HCT116 (cell line): ENCODE measurements around the gene HECW1. TPM values are rescaled to one million over a fixed set of nuclear protein-coding genes. Genes with fewer than 3 reads are reported as not detected.
"Not testable (repeated sequence)": the region's sequence is repeated elsewhere in the genome, so short reads cannot be mapped to it uniquely, and the experiment has no call there.

ENCODE experiments used
- ATAC-seq: fragments of 200-7000 bp; cut with Tn5 transposase; 2 replicates; pipeline ENCODE4 v1.9.1; 2020; ENCODE audit warnings: mild to moderate bottlenecking, moderate library complexity
- BruUV-seq: library from RNA; stranded (reverse); fragments of 400-500 nt; replicated peaks from 2 replicates; lab custom pipeline; 2021; lab: Mats Ljungman, UMichigan
- CTCF ChIA-PET: fragments of 300-600 bp; sonication (Branson Sonifier 250); formaldehyde crosslinking; loops from one replicate; lab custom pipeline; 2021; ENCODE audit warnings: antibody characterized with exemption; lab: Charles Lee
- POLR2A ChIA-PET: fragments of 300-600, 350-600 bp; sonication (Branson Sonifier 250); formaldehyde crosslinking; loops from one replicate; lab custom pipeline; 2021; ENCODE audit warnings: antibody characterized with exemption; lab: Charles Lee
- RAD21 ChIA-PET, 2 experiments: fragments of 300-600 bp; sonication (Branson Sonifier 250); formaldehyde crosslinking; loops; one replicate each; lab custom pipeline; 2023; ENCODE audit warnings: low total read pairs in 2 of 2; ENCODE audit not compliant: uncharacterized antibody in 2 of 2, unreplicated experiment in 2 of 2, low non-redundant PET in 1 of 2; lab: Charles Lee
- DNase-seq: peaks from one replicate; pipeline ENCODE4 v3.0.0-alpha.2; 2010; ENCODE audit warnings: low read depth, low spot score
- H2AFZ ChIP-seq: fragments of 200-600 bp; shearing (Covaris generic), sonication (generic); 2 replicates; pipeline ENCODE4 v1.6.1; 2017; ENCODE audit warnings: low read depth, mixed run types, mixed read lengths, antibody characterized with exemption, low read length; ENCODE audit not compliant: poor library complexity, severe bottlenecking
- H3K27ac ChIP-seq: 2 replicates; pipeline ENCODE4 v1.5.1; 2012; ENCODE audit warnings: low read depth, low read length
- H3K27me3 ChIP-seq: fragments of 200-600 bp; sonication (generic); 2 replicates; pipeline ENCODE4 v1.6.1; 2016; ENCODE audit warnings: mixed run types, low read length, mixed read lengths; ENCODE audit not compliant: insufficient read depth
- H3K36me3 ChIP-seq, 2 experiments: fragments of 200-500 bp in 1 of 2; fragments of 200-600 bp in 1 of 2; sonication (Bioruptor generic) in 1 of 2; sonication (generic) in 1 of 2; 2 replicates each; pipeline versions ENCODE4 v1.5.1 to v1.6.1; 2014 to 2016; ENCODE audit warnings: low read length in 2 of 2, inconsistent platforms in 1 of 2, mixed read lengths in 1 of 2, mixed run types in 1 of 2; ENCODE audit not compliant: insufficient read depth in 2 of 2, control insufficient read depth in 1 of 2
- H3K4me1 ChIP-seq, 2 experiments: fragments of 200-600 bp in 1 of 2; sonication (generic) in 1 of 2; 2 replicates each; pipeline versions ENCODE4 v1.5.1 to v1.6.1; 2012 to 2017; ENCODE audit warnings: low read length in 2 of 2, inconsistent platforms in 1 of 2, mild to moderate bottlenecking in 1 of 2, mixed read lengths in 1 of 2, mixed run types in 1 of 2, moderate library complexity in 1 of 2; ENCODE audit not compliant: insufficient read depth in 2 of 2, control insufficient read depth in 1 of 2
- H3K4me2 ChIP-seq: fragments of 200-600 bp; sonication (generic); 2 replicates; pipeline ENCODE4 v1.6.1; 2017; ENCODE audit warnings: mixed run types, low read length, mixed read lengths
- H3K4me3 ChIP-seq, 2 experiments: fragments of 200-600 bp in 1 of 2; sonication (generic) in 1 of 2; replicated peaks in 1 of 2; 2 replicates each; pipeline ENCODE4 v1.5.1; 2011 to 2016; ENCODE audit warnings: low read length in 2 of 2, control low read depth in 1 of 2, low read depth in 1 of 2, mild to moderate bottlenecking in 1 of 2, mixed read lengths in 1 of 2, mixed run types in 1 of 2
- H3K79me2 ChIP-seq: fragments of 200-600 bp; sonication (generic); 2 replicates; pipeline ENCODE4 v1.6.1; 2017; ENCODE audit warnings: mild to moderate bottlenecking, mixed run types, low read length, moderate library complexity, mixed read lengths; ENCODE audit not compliant: insufficient read depth
- H3K9ac ChIP-seq: fragments of 200-600 bp; sonication (generic); 2 replicates; pipeline ENCODE4 v1.6.1; 2016; ENCODE audit warnings: low read length, mixed read lengths
- H3K9me2 ChIP-seq: fragments of 200-600 bp; sonication (generic), shearing (Covaris generic); 2 replicates; pipeline ENCODE4 v1.6.1; 2017; ENCODE audit warnings: mixed run types, mild to moderate bottlenecking, moderate library complexity; ENCODE audit not compliant: insufficient read depth
- H3K9me3 ChIP-seq, 2 experiments: fragments of 200-500 bp in 1 of 2; fragments of 200-600 bp in 1 of 2; sonication (Bioruptor generic) in 1 of 2; sonication (generic) in 1 of 2; 2 replicates each; pipeline ENCODE4 v1.6.1; 2014 to 2017; ENCODE audit warnings: low read length in 2 of 2, mixed read lengths in 2 of 2, inconsistent platforms in 1 of 2, low read depth in 1 of 2, mild to moderate bottlenecking in 1 of 2, mixed run types in 1 of 2, moderate library complexity in 1 of 2; ENCODE audit not compliant: control insufficient read depth in 1 of 2, insufficient read depth in 1 of 2
- H4K20me1 ChIP-seq: fragments of 200-600 bp; sonication (generic), shearing (Covaris generic); 2 replicates; pipeline ENCODE4 v1.6.1; 2017; ENCODE audit warnings: mixed run types, mild to moderate bottlenecking, moderate library complexity; ENCODE audit not compliant: insufficient read depth
- ATF3 ChIP-seq: IDR thresholded peaks from 2 replicates; pipeline ENCODE4 v1.6.1; 2012
- CEBPB ChIP-seq: IDR thresholded peaks from 2 replicates; pipeline ENCODE4 v1.6.1; 2012; ENCODE audit warnings: low read depth
- EZH2 ChIP-seq: fragments of 200-600 bp; sonication (generic); IDR thresholded peaks from 2 replicates; pipeline ENCODE4 v1.6.1; 2017; ENCODE audit warnings: antibody characterized with exemption, mixed run types
- EZH2phosphoT487 ChIP-seq: fragments of 200-600 bp; IDR thresholded peaks from 2 replicates; pipeline ENCODE4 v1.6.1; 2018; ENCODE audit warnings: antibody characterized with exemption, borderline replicate concordance
- POLR2A ChIP-seq: IDR thresholded peaks from 2 replicates; pipeline ENCODE4 v1.7.0; 2011; ENCODE audit warnings: borderline replicate concordance; ENCODE audit not compliant: insufficient read depth, insufficient read length; ENCODE audit errors: extremely low read depth
- POLR2AphosphoS5 ChIP-seq: IDR thresholded peaks from 2 replicates; pipeline ENCODE4 v1.6.1; 2011; ENCODE audit warnings: mild to moderate bottlenecking, low read depth, low read length, moderate library complexity
- RAD21 ChIP-seq: IDR thresholded peaks from 2 replicates; pipeline ENCODE4 v1.6.1; 2012; ENCODE audit warnings: low read depth, mild to moderate bottlenecking
- SIN3A ChIP-seq: IDR thresholded peaks from 2 replicates; pipeline ENCODE4 v1.6.1; 2012; ENCODE audit warnings: low read depth
- SP1 ChIP-seq: IDR thresholded peaks from 2 replicates; pipeline ENCODE4 v1.6.1; 2012; ENCODE audit warnings: low read depth
- TCF7L2 ChIP-seq: IDR thresholded peaks from 2 replicates; pipeline ENCODE4 v1.7.0; 2011; ENCODE audit warnings: borderline replicate concordance, inconsistent platforms; ENCODE audit not compliant: insufficient read depth, insufficient read length; ENCODE audit errors: extremely low read depth
- YY1 ChIP-seq: IDR thresholded peaks from 2 replicates; pipeline ENCODE4 v1.6.1; 2011; ENCODE audit warnings: low read length, low read depth, moderate library complexity, mild to moderate bottlenecking; ENCODE audit not compliant: insufficient replicate concordance; ENCODE audit errors: extremely low read depth
- ZFX ChIP-seq: fragments of 450-650 bp; IDR thresholded peaks from 2 replicates; pipeline ENCODE4 v1.6.1; 2017
- ZNF274 ChIP-seq: fragments of 200-500 bp; sonication (Bioruptor generic); IDR thresholded peaks from 2 replicates; pipeline ENCODE4 v1.6.1; 2014; ENCODE audit warnings: mild to moderate bottlenecking, low read depth, low read length, inconsistent platforms
- intact Hi-C: fragments of 100-400 bp; cut with micrococcal nuclease; formaldehyde crosslinking; loops from 2 replicates; pipeline ENCODE4 v1.10.0; 2022
- total RNA-seq: library from RNA; stranded (reverse); gene quantifications from one replicate; pipeline ENCODE4 v1.2.1, GENCODE V29; 2021; ENCODE audit not compliant: unreplicated experiment
- TF ChIP-seq, protein P1 (sequence below): IDR thresholded peaks from 2 replicates; pipeline ENCODE4 v1.6.1; 2012; ENCODE audit warnings: low read depth
- TF ChIP-seq, protein P2 (sequence below): IDR thresholded peaks from 2 replicates; pipeline ENCODE4 v1.6.1; 2011; ENCODE audit warnings: mild to moderate bottlenecking, low read length, moderate library complexity; ENCODE audit not compliant: insufficient replicate concordance; ENCODE audit errors: extremely low read depth

The HECW1 gene
- total RNA-seq, 1 experiment from 2014 or later = 5.6 TPM

DNA sequence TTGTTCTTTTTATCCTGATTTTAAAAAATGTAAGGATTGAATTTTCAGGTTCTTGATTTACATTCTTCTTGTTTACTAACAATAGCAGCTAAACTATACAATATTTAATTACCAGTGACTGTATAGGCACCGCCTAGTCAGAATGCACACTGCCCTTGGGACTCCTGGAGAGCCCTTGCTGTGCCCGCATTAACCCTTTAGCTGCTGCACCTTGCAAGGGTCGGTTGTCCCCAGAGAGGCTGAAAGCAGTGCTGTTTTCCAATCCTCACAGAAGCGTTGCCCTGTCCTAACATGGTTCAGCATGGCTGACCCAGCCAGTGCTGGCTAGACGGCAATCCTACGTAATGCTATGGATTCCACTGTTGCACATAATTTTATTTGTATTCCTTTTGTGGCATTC lies 102.6 kb downstream of the HECW1 start (continued):
- TF ChIP-seq, protein P1, sequence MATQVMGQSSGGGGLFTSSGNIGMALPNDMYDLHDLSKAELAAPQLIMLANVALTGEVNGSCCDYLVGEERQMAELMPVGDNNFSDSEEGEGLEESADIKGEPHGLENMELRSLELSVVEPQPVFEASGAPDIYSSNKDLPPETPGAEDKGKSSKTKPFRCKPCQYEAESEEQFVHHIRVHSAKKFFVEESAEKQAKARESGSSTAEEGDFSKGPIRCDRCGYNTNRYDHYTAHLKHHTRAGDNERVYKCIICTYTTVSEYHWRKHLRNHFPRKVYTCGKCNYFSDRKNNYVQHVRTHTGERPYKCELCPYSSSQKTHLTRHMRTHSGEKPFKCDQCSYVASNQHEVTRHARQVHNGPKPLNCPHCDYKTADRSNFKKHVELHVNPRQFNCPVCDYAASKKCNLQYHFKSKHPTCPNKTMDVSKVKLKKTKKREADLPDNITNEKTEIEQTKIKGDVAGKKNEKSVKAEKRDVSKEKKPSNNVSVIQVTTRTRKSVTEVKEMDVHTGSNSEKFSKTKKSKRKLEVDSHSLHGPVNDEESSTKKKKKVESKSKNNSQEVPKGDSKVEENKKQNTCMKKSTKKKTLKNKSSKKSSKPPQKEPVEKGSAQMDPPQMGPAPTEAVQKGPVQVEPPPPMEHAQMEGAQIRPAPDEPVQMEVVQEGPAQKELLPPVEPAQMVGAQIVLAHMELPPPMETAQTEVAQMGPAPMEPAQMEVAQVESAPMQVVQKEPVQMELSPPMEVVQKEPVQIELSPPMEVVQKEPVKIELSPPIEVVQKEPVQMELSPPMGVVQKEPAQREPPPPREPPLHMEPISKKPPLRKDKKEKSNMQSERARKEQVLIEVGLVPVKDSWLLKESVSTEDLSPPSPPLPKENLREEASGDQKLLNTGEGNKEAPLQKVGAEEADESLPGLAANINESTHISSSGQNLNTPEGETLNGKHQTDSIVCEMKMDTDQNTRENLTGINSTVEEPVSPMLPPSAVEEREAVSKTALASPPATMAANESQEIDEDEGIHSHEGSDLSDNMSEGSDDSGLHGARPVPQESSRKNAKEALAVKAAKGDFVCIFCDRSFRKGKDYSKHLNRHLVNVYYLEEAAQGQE = no peak
- TF ChIP-seq RAD21 (no peak), ZFX (no peak), ATF3 (no peak)

- Histone ChIP-seq H3K27ac (no peak overlapping the region), H2AFZ (no peak overlapping the region), H3K79me2 (no peaks in the 10 kb centered on the region), H3K9me2 (no peaks in the 10 kb centered on the region), H3K9ac (no peak overlapping the region), H3K36me3 (no peaks in the 10 kb centered on the region), H3K4me3 (no peak overlapping the region), H3K4me1 (peaks cover 0 to 6% of the 10 kb centered on the region in 2 experiments; a peak in 1 of 4 replicates), H4K20me1 (no peaks in the 10 kb centered on the region), H3K27me3 (no peaks in the 10 kb centered on the region), H3K4me2 (no peak overlapping the region), H3K9me3 (no peaks in the 10 kb centered on the region)
- TF ChIP-seq SP1 (no peak), TCF7L2 (no peak), SIN3A (no peak), POLR2AphosphoS5 (no peak), ZNF274 (no peak), YY1 (no peak), CEBPB (no peak), EZH2 (no peak), EZH2phosphoT487 (no peak), POLR2A (no peak)
- TF ChIP-seq, protein P2, sequence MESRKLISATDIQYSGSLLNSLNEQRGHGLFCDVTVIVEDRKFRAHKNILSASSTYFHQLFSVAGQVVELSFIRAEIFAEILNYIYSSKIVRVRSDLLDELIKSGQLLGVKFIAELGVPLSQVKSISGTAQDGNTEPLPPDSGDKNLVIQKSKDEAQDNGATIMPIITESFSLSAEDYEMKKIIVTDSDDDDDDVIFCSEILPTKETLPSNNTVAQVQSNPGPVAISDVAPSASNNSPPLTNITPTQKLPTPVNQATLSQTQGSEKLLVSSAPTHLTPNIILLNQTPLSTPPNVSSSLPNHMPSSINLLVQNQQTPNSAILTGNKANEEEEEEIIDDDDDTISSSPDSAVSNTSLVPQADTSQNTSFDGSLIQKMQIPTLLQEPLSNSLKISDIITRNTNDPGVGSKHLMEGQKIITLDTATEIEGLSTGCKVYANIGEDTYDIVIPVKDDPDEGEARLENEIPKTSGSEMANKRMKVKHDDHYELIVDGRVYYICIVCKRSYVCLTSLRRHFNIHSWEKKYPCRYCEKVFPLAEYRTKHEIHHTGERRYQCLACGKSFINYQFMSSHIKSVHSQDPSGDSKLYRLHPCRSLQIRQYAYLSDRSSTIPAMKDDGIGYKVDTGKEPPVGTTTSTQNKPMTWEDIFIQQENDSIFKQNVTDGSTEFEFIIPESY = no peak
- ATAC-seq (no peak), DNase-seq (no peak)
- no TSS peak for BruUV-seq
- intact Hi-C loops = no loop called here
- POLR2A ChIA-PET = no interaction called here
- RAD21 ChIA-PET = no interaction called here
- CTCF ChIA-PET = no interaction called here
These were observed 104.6 kb downstream of the HECW1 start for GRCh38 chr7:43217055-43217454.

DNA sequence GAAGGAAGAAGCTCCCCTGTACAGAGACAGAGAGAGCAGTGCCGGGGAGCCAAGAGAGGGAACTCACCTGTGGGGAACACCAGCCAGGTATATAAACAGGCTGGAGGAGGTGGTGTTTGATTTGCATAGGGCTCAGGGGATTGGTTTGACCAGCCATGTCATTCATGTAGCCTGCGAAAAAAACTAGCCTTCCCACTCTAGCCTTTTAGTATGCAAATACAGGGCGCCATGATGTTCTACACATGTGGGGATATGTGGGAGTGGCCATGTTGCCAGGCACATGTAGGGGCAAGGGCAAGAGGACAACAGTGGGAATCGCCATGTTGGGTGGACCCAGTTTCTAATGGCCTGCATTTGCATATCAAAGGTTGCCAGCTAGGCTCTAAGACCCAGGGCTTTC lies 106.5 kb downstream of the HECW1 start:
- H3K79me2 ChIP-seq, ATAC-seq, BruUV-seq, DNase-seq, H3K4me3 ChIP-seq, H3K9ac ChIP-seq, H3K27ac ChIP-seq, POLR2A ChIA-PET, H2AFZ ChIP-seq, CTCF ChIA-PET, H3K27me3 ChIP-seq, H3K9me3 ChIP-seq, H4K20me1 ChIP-seq, H3K4me1 ChIP-seq, H3K9me2 ChIP-seq, H3K4me2 ChIP-seq, RAD21 ChIA-PET, H3K36me3 ChIP-seq, intact Hi-C loops: not testable (repeated sequence)
